Hepatocyte (in vitro differentiated cells): ENCODE data around the gene JMJD8. TPM values are rescaled to one million over a fixed set of nuclear protein-coding genes. Genes with fewer than 3 reads are reported as not detected.

Experiments
- DNase-seq: peaks from one replicate; pipeline ENCODE4 v3.0.0-alpha.2; 2016; ENCODE audit warnings: low spot score
- H2AFZ ChIP-seq: fragments of 200-600 bp; sonication (generic); 2 replicates; pipeline ENCODE4 v1.6.0; 2016; ENCODE audit warnings: antibody characterized with exemption, mild to moderate bottlenecking
- H3K27ac ChIP-seq: fragments of 200-600 bp; sonication (generic); 2 replicates; pipeline ENCODE4 v1.5.1; 2016; ENCODE audit warnings: mild to moderate bottlenecking
- H3K27me3 ChIP-seq: fragments of 200-600 bp; sonication (generic); 2 replicates; pipeline ENCODE4 v1.6.1; 2016
- H3K36me3 ChIP-seq: fragments of 200-600 bp; sonication (generic); replicated peaks from 2 replicates; pipeline ENCODE4 v1.5.1; 2016; ENCODE audit warnings: low read depth; ENCODE audit not compliant: insufficient read depth
- H3K4me1 ChIP-seq: fragments of 200-600 bp; sonication (generic); 2 replicates; pipeline ENCODE4 v1.5.1; 2016; ENCODE audit warnings: mild to moderate bottlenecking, moderate library complexity; ENCODE audit not compliant: insufficient read depth
- H3K4me2 ChIP-seq: fragments of 200-600 bp; sonication (generic); 2 replicates; pipeline ENCODE4 v1.6.0; 2016
- H3K4me3 ChIP-seq: fragments of 200-600 bp; sonication (generic); 2 replicates; pipeline ENCODE4 v1.5.1; 2016; ENCODE audit warnings: mild to moderate bottlenecking
- H3K79me2 ChIP-seq: fragments of 200-600 bp; sonication (generic); 2 replicates; pipeline ENCODE4 v1.6.0; 2017; ENCODE audit warnings: mild to moderate bottlenecking
- H3K9me2 ChIP-seq: fragments of 200-600 bp; sonication (generic); replicated peaks from 2 replicates; pipeline ENCODE4 v1.6.0; 2017; ENCODE audit warnings: mild to moderate bottlenecking; ENCODE audit not compliant: insufficient read depth
- H3K9me3 ChIP-seq: fragments of 200-600 bp; sonication (generic); 2 replicates; pipeline ENCODE4 v1.5.1; 2016; ENCODE audit warnings: low read depth, mild to moderate bottlenecking
- H4K20me1 ChIP-seq: fragments of 200-600 bp; sonication (generic); 2 replicates; pipeline ENCODE4 v1.6.0; 2016; ENCODE audit warnings: mild to moderate bottlenecking; ENCODE audit not compliant: insufficient read depth, poor library complexity, severe bottlenecking
- EZH2 ChIP-seq: fragments of 200-600 bp; sonication (generic); IDR thresholded peaks from 2 replicates; pipeline ENCODE4 v1.6.1; 2016; ENCODE audit warnings: antibody characterized with exemption, mild to moderate bottlenecking, borderline replicate concordance
- EZH2phosphoT487 ChIP-seq: fragments of 200-600 bp; sonication (generic); IDR thresholded peaks from one replicate; pipeline ENCODE4 v1.6.1; 2018; ENCODE audit warnings: antibody characterized with exemption, mild to moderate bottlenecking, low read depth, moderate library complexity; ENCODE audit not compliant: unreplicated experiment, severe bottlenecking
- WGBS: methylation state at CpG from one replicate; pipeline ENCODE4 v1.1.6; 2016; ENCODE audit warnings: low lambda C conversion rate; ENCODE audit errors: missing lambda C conversion rate; 5-methylcytosine and 5-hydroxymethylcytosine counted together
- polyA plus RNA-seq: library from polyadenylated mRNA; unstranded; fragments of >200 nt; fragmentation: Nextera tagmentation; extraction: Ambion mirVana; gene quantifications from 2 replicates; pipeline ENCODE4 v1.2.1, GENCODE V29; 2016
- total RNA-seq: library from RNA; depleted of rRNA; stranded (reverse); fragments of >200 nt; gene quantifications from 2 replicates; pipeline ENCODE4 v1.2.3, GENCODE V29; 2014
- TF ChIP-seq, protein P1 (sequence below): fragments of 200-600 bp; sonication (generic); IDR thresholded peaks from 2 replicates; pipeline ENCODE4 v1.5.1; 2016; ENCODE audit warnings: antibody characterized with exemption, mild to moderate bottlenecking; ENCODE audit not compliant: poor library complexity

JMJD8 gene
- total and polyA plus RNA-seq, 2 experiments from 2014 or later = 44.3 to 84.3 TPM

DNA sequence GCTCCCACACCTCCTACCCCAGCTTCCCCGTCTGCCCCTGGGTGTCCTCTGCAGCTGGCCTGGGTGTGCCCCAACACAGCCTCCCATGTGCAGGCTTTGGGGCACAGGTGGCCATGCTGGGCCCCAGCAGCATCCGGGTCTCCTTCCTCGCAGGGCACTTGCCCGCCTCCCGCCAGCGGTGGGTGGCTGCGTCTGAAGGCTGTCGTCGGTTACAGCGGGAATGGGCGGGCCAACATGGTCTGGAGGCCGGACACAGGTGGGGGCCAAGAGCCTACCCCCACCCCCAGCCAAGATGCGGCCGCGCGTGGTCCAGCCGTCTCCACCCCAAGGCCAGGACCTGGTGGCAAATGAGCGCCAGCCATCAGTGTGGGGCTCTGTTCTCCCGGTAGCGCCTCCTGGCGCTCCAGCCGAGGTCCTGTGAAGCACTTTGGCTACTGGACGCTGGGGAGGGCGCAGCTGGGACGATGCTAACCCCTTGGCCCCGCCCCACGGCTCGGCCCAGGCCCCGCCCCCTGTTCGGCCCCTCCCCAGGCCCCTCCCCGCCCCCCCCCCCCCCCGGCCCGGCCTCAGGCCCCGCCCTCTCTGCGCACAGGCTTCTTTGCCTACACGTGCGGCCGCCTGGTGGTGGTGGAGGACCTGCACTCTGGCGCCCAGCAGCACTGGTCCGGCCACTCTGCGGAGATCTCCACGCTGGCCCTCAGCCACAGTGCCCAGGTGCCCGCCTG lies 23.5 kb downstream of the JMJD8 start:
- H4K20me1 ChIP-seq = no peaks in the 10 kb centered on the region
- H3K9me2 ChIP-seq = no peaks in the 10 kb centered on the region
- H3K4me1 ChIP-seq = peaks cover 3% of the 10 kb centered on the region
- TF ChIP-seq, protein P1, sequence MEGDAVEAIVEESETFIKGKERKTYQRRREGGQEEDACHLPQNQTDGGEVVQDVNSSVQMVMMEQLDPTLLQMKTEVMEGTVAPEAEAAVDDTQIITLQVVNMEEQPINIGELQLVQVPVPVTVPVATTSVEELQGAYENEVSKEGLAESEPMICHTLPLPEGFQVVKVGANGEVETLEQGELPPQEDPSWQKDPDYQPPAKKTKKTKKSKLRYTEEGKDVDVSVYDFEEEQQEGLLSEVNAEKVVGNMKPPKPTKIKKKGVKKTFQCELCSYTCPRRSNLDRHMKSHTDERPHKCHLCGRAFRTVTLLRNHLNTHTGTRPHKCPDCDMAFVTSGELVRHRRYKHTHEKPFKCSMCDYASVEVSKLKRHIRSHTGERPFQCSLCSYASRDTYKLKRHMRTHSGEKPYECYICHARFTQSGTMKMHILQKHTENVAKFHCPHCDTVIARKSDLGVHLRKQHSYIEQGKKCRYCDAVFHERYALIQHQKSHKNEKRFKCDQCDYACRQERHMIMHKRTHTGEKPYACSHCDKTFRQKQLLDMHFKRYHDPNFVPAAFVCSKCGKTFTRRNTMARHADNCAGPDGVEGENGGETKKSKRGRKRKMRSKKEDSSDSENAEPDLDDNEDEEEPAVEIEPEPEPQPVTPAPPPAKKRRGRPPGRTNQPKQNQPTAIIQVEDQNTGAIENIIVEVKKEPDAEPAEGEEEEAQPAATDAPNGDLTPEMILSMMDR = peak; percentile 37
- no peak for TF ChIP-seq EZH2phosphoT487
- WGBS = 47% methylated on average over 22 of the region's 43 CpGs
- no peaks in the 10 kb centered on the region for H3K27me3 ChIP-seq
- no peak overlapping the region for H3K4me2 ChIP-seq
- no peaks in the 10 kb centered on the region for H3K36me3 ChIP-seq
- no peaks in the 10 kb centered on the region for H3K79me2 ChIP-seq
- H3K9me3 ChIP-seq = no peaks in the 10 kb centered on the region
- H2AFZ ChIP-seq = no peak overlapping the region
- peak; percentile 86 for DNase-seq
- H3K4me3 ChIP-seq = no peak overlapping the region
- no peak overlapping the region for H3K27ac ChIP-seq

DNA sequence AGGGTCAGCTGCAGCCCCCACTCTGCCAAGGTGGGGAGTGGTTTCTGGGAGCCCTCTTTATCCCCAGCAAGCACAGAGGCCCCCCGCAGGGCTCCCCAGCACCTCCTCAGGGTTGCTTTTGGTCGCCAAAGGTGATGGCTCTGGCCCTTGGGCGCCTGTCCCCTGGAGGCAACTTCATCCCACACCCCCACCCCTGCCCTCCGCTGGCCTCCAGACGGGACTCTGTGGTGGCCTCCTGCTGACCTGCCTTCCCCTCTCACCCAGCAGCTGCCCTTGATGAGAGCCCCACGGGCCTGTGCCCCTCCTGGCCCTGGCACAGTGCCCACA lies 24.0 kb downstream of the JMJD8 start:
- H3K27me3 ChIP-seq = no peaks in the 10 kb centered on the region
- H3K9me2 ChIP-seq = no peaks in the 10 kb centered on the region
- peaks cover 3% of the 10 kb centered on the region for H3K4me1 ChIP-seq
- H3K79me2 ChIP-seq = no peaks in the 10 kb centered on the region
- no peak overlapping the region for H3K27ac ChIP-seq
- no peak overlapping the region for H2AFZ ChIP-seq
- no peaks in the 10 kb centered on the region for H3K9me3 ChIP-seq
- no peak overlapping the region for H3K4me2 ChIP-seq
- 76% methylated on average over 6 of the region's 6 CpGs for WGBS
- TF ChIP-seq EZH2 (no peak), EZH2phosphoT487 (no peak)
- TF ChIP-seq, protein P1 = no peak
- H4K20me1 ChIP-seq = no peaks in the 10 kb centered on the region
- no peaks in the 10 kb centered on the region for H3K36me3 ChIP-seq
- no peak for DNase-seq
- no peak overlapping the region for H3K4me3 ChIP-seq

GRCh38 chr16:659618-660017 lies 24.5 kb downstream of the JMJD8 start:
- no peak for TF ChIP-seq EZH2phosphoT487
- TF ChIP-seq, protein P1 = no peak
- TF ChIP-seq EZH2 = no peak
- Histone ChIP-seq H2AFZ (no peak overlapping the region), H3K27me3 (no peaks in the 10 kb centered on the region), H3K9me2 (no peaks in the 10 kb centered on the region), H3K36me3 (no peaks in the 10 kb centered on the region), H4K20me1 (no peaks in the 10 kb centered on the region), H3K4me3 (no peak overlapping the region), H3K4me1 (peaks cover 3% of the 10 kb centered on the region), H3K9me3 (no peaks in the 10 kb centered on the region), H3K79me2 (no peaks in the 10 kb centered on the region), H3K27ac (no peak overlapping the region), H3K4me2 (no peak overlapping the region)
- DNase-seq = no peak
- WGBS = 88% methylated on average over 14 of the region's 20 CpGs
